ENCODE measurements around the gene DDIT4L. TPM values are rescaled to one million over a fixed set of nuclear protein-coding genes. Genes with fewer than 3 reads are reported as not detected.

Gene DDIT4L
- total and polyA plus RNA-seq, 2 of the 8 experiments (the other 6 are each of a cell fraction or from before 2014, with no cell fraction given): 3.5 to 6.0 TPM

DNA sequence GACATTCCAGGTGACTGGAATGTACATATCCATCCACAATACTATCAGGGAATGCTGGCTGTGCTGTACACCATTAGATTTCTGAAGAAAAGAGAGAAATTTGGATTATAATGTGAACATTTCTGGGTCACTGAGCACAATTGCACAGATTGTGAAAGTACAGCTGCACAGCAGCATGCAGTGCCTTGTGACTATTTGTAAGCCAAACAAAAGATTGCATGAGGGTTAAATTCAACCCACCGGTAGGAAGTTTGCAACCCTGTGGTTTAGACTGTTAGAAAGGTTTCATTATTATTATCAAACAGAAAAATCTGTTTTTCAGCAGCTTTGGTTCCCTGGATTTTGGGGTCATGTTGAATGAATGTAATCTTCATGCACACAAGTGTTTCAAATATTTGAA, 24.5 kb downstream of the DDIT4L start:
- ChIA-PET POLR2A (ENCODE audit: partially characterized antibody) (no interaction called here), CTCF (ENCODE audit: partially characterized antibody) (no interaction called here)
- Histone ChIP-seq H3K56ac (replicated peaks; ENCODE audit: insufficient read length, low read depth, low read length) (no peak overlapping the region), H3K18ac (ENCODE audit: extremely low read depth, low read length) (no peak overlapping the region), H4K20me1 (replicated peaks in 1 of 2; ENCODE audit: control insufficient read depth in 1 of 2, insufficient read depth in 2 of 2, low read length in 2 of 2) (no peaks in the 10 kb centered on the region), H4K5ac (ENCODE audit: insufficient read length, low read depth, low read length) (no peak overlapping the region), H3K4me3 (ENCODE audit: extremely low read depth in 1 of 4, insufficient read depth in 2 of 4, low read depth in 3 of 4, low read length in 4 of 4) (no peak overlapping the region), H3K9me3 (ENCODE audit: insufficient read depth in 2 of 2, low read depth in 1 of 2, low read length in 1 of 2) (peaks cover 3 to 7% of the 10 kb centered on the region in 2 experiments; a peak in 1 of 4 replicates), H4K8ac (ENCODE audit: extremely low read depth, insufficient read depth, low read length) (no peak overlapping the region), H2BK15ac (ENCODE audit: low read length) (no peak overlapping the region), H3K27me3 (replicated peaks in 1 of 4; ENCODE audit: control insufficient read depth in 3 of 4, extremely low read depth in 1 of 4, insufficient read depth in 3 of 4, low read length in 3 of 4) (no peaks in the 10 kb centered on the region), H2BK20ac (ENCODE audit: low read length) (no peak overlapping the region), H3K4me1 (replicated peaks in 1 of 4; ENCODE audit: control insufficient read depth in 3 of 4, insufficient read depth in 4 of 4, low read length in 3 of 4) (no peaks in the 10 kb centered on the region; a peak in 1 of 7 replicates), H4K91ac (replicated peaks; ENCODE audit: insufficient read length, low read length) (no peak overlapping the region), H2BK5ac (ENCODE audit: low read depth, low read length) (no peak overlapping the region), H3K23me2 (ENCODE audit: low read depth, low read length) (no peaks in the 10 kb centered on the region), H3K79me2 (ENCODE audit: control insufficient read depth in 1 of 2, insufficient read depth in 2 of 2, low read length in 2 of 2) (no peaks in the 10 kb centered on the region), H3K27ac (ENCODE audit: low read depth, low read length) (no peak overlapping the region), H3K14ac (ENCODE audit: insufficient read length) (no peak overlapping the region), H3K23ac (ENCODE audit: insufficient read length) (no peak overlapping the region), H2AFZ (ENCODE audit: low read length) (peak overlapping the region; percentile 41; the same call in 1 of the 2 replicates), H2BK12ac (ENCODE audit: low read depth, low read length) (no peak overlapping the region), H2AK5ac (ENCODE audit: low read depth, low read length) (no peak overlapping the region), H3K79me1 (ENCODE audit: low read depth, low read length) (no peaks in the 10 kb centered on the region), H2BK120ac (replicated peaks; ENCODE audit: low read depth, low read length) (no peak overlapping the region), H3K36me3 (ENCODE audit: control insufficient read depth in 2 of 4, insufficient read depth in 4 of 4, low read length in 3 of 4) (peaks cover 0 to 3% (median 0%) of the 10 kb centered on the region in 4 experiments; a peak in 1 of 8 replicates), H3K9ac (replicated peaks in 1 of 4; ENCODE audit: extremely low read depth in 1 of 4, low read depth in 3 of 4, low read length in 3 of 4) (no peak overlapping the region; a peak in 1 of 7 replicates), H3K4me2 (ENCODE audit: insufficient read depth in 1 of 2, low read depth in 2 of 2, low read length in 2 of 2) (no peak overlapping the region), H3K4ac (replicated peaks; ENCODE audit: insufficient read length, low read depth, low read length) (no peak overlapping the region)
- FAIRE-seq (no peak), DNase-seq (ENCODE audit: low read depth in 1 of 2, low spot score in 2 of 2) (no peak)
- 93% methylated on average over 1 of the region's 1 CpG; no CpG with 5 or more reads in 1 of the 2 experiments for WGBS, 2 experiments (ENCODE audit: extremely low coverage in 1 of 2, insufficient coverage in 1 of 2, insufficient read length in 1 of 2, insufficient replicate concordance in 2 of 2, low coverage in 1 of 2, low lambda C conversion rate in 2 of 2, missing lambda C conversion rate in 1 of 2)
- TF ChIP-seq JUN (IDR thresholded peaks at IDR 0.05; ENCODE audit: low read depth, low read length) (no peak), MAX (IDR thresholded peaks at IDR 0.05) (no peak), CREB1 (IDR thresholded peaks at IDR 0.05) (no peak), RNF2 (IDR thresholded peaks at IDR 0.05; ENCODE audit: borderline replicate concordance, low read depth, low read length, missing control alignments, poor library complexity, severe bottlenecking) (no peak), BACH1 (IDR thresholded peaks at IDR 0.05; ENCODE audit: low read length) (no peak)
- TF ChIP-seq, protein P1, sequence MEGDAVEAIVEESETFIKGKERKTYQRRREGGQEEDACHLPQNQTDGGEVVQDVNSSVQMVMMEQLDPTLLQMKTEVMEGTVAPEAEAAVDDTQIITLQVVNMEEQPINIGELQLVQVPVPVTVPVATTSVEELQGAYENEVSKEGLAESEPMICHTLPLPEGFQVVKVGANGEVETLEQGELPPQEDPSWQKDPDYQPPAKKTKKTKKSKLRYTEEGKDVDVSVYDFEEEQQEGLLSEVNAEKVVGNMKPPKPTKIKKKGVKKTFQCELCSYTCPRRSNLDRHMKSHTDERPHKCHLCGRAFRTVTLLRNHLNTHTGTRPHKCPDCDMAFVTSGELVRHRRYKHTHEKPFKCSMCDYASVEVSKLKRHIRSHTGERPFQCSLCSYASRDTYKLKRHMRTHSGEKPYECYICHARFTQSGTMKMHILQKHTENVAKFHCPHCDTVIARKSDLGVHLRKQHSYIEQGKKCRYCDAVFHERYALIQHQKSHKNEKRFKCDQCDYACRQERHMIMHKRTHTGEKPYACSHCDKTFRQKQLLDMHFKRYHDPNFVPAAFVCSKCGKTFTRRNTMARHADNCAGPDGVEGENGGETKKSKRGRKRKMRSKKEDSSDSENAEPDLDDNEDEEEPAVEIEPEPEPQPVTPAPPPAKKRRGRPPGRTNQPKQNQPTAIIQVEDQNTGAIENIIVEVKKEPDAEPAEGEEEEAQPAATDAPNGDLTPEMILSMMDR (IDR thresholded peaks at IDR 0.05; ENCODE audit: control extremely low read depth in 1 of 3, insufficient read depth in 1 of 3, low read depth in 1 of 3, low read length in 3 of 3): no peak
